Sigmoid colon (tissue), 4 donors: ENCODE measurements around the gene PGLYRP3.

Experiments used
- EP300 ChIP-seq, 4 donors: sonication (generic); formaldehyde crosslinking; IDR thresholded peaks; one replicate each; pipeline ENCODE4 v1.6.1; 2017; ENCODE audit warnings: antibody characterized with exemption in 4 of 4
- TF ChIP-seq, protein P1 (sequence below), 4 experiments: fragments of 450-650 bp in 3 of 4; fragments of 200-600 bp in 1 of 4; IDR thresholded peaks; one replicate each; pipeline ENCODE4 v1.5.1; 2016 to 2019; ENCODE audit warnings: antibody characterized with exemption in 4 of 4, mild to moderate bottlenecking in 3 of 4, moderate library complexity in 2 of 4

DNA sequence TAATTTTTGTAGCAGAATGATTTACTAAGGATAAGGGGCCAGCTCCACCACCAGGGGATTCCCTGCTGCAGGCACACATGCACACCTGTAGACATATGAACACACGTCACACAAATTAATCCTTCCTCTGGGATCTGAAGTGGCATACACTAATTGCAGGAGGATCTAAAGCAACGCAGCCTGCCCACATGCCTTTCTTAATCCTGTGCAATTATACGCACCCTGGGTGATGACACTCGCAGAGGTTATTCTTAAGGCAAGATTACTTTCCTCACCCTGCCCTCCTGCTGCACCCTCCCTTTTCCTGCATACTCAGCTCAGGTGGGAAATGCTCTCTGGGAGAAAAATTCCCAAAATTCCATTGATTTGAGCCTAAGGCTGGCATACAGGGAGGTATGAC is 60.8 kb downstream of the PGLYRP3 start:
- TF ChIP-seq, protein P1, sequence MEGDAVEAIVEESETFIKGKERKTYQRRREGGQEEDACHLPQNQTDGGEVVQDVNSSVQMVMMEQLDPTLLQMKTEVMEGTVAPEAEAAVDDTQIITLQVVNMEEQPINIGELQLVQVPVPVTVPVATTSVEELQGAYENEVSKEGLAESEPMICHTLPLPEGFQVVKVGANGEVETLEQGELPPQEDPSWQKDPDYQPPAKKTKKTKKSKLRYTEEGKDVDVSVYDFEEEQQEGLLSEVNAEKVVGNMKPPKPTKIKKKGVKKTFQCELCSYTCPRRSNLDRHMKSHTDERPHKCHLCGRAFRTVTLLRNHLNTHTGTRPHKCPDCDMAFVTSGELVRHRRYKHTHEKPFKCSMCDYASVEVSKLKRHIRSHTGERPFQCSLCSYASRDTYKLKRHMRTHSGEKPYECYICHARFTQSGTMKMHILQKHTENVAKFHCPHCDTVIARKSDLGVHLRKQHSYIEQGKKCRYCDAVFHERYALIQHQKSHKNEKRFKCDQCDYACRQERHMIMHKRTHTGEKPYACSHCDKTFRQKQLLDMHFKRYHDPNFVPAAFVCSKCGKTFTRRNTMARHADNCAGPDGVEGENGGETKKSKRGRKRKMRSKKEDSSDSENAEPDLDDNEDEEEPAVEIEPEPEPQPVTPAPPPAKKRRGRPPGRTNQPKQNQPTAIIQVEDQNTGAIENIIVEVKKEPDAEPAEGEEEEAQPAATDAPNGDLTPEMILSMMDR (IDR thresholded peaks at IDR 0.05), result no peak
- TF ChIP-seq EP300 (IDR thresholded peaks at IDR 0.05), result no peak
